Lower lobe of right lung (tissue), 2 donors: ENCODE measurements around the gene WIPF3. TPM values are rescaled to one million over a fixed set of nuclear protein-coding genes. Genes with fewer than 3 reads are reported as not detected.

Experiments used
- ATAC-seq, 2 donors: fragments of 200-7000 bp; cut with Tn5 transposase; one replicate each; pipeline ENCODE4 v1.9.1; 2020 to 2022; ENCODE audit warnings: mild to moderate bottlenecking in 2 of 2, moderate library complexity in 2 of 2
- DNase-seq: peaks from one replicate; pipeline ENCODE4 v3.0.0-alpha.2; 2020
- H3K27ac ChIP-seq: fragments of 200-600 bp; one replicate; pipeline ENCODE4 v1.8.0; 2022
- H3K27me3 ChIP-seq: fragments of 200-600 bp; one replicate; pipeline ENCODE4 v1.8.0; 2022; ENCODE audit warnings: low read depth
- H3K36me3 ChIP-seq: fragments of 200-600 bp; one replicate; pipeline ENCODE4 v1.8.0; 2022; ENCODE audit warnings: mild to moderate bottlenecking
- H3K4me1 ChIP-seq: fragments of 200-600 bp; one replicate; pipeline ENCODE4 v1.8.0; 2022
- H3K4me3 ChIP-seq: fragments of 200-600 bp; one replicate; pipeline ENCODE4 v1.8.0; 2022; ENCODE audit warnings: mild to moderate bottlenecking
- H3K9me3 ChIP-seq: fragments of 200-600 bp; one replicate; pipeline ENCODE4 v1.8.0; 2022
- intact Hi-C: fragments of 100-400 bp; cut with DNase I; formaldehyde crosslinking; loops from one replicate; pipeline ENCODE4 v1.11.0; 2022
- total RNA-seq: library from RNA; stranded (reverse); fragmentation: NEBNext Ultra II Directional; extraction: Animal tissue kit (Norgen Biotek cat#: 25700); gene quantifications from one replicate; pipeline ENCODE4 v1.2.1, GENCODE V29; 2021
- TF ChIP-seq, protein P1 (sequence below): fragments of 200-600 bp; IDR thresholded peaks from one replicate; pipeline ENCODE4 v1.8.0; 2022; ENCODE audit warnings: antibody characterized with exemption, mild to moderate bottlenecking
- donor health status: DM: no; HTN: yes; CAD: no; lungs with severe emphysema.

WIPF3 gene
- total RNA-seq, 1 donor from 2014 or later = 0.95 TPM

DNA sequence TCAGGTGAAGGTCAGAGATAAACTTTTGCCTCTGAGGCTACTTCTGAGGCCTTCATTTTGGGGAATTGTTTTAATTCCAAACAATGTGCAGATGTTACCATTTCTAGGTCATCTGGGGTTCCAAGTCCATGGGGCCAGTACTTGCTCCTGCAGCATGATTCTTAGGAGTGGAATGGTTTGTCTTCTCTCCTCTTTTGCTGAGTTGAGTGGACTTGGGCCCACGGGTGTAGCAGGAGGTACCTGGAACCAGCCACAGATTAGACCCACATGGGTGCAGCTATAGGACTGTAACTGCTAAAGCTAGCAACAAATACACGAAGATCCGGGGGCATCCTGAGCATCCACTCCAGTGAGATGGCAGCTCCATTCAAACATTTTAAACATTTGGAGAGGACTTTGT is 41.6 kb downstream of the WIPF3 start:
- TF ChIP-seq, protein P1, sequence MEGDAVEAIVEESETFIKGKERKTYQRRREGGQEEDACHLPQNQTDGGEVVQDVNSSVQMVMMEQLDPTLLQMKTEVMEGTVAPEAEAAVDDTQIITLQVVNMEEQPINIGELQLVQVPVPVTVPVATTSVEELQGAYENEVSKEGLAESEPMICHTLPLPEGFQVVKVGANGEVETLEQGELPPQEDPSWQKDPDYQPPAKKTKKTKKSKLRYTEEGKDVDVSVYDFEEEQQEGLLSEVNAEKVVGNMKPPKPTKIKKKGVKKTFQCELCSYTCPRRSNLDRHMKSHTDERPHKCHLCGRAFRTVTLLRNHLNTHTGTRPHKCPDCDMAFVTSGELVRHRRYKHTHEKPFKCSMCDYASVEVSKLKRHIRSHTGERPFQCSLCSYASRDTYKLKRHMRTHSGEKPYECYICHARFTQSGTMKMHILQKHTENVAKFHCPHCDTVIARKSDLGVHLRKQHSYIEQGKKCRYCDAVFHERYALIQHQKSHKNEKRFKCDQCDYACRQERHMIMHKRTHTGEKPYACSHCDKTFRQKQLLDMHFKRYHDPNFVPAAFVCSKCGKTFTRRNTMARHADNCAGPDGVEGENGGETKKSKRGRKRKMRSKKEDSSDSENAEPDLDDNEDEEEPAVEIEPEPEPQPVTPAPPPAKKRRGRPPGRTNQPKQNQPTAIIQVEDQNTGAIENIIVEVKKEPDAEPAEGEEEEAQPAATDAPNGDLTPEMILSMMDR = no peak
- Histone ChIP-seq H3K9me3 (no peaks in the 10 kb centered on the region), H3K4me3 (no peak overlapping the region), H3K36me3 (no peaks in the 10 kb centered on the region), H3K27ac (no peak overlapping the region), H3K27me3 (no peaks in the 10 kb centered on the region), H3K4me1 (no peaks in the 10 kb centered on the region)
- ATAC-seq = no peak
- no peak for DNase-seq
- intact Hi-C loops = no loop called here

DNA sequence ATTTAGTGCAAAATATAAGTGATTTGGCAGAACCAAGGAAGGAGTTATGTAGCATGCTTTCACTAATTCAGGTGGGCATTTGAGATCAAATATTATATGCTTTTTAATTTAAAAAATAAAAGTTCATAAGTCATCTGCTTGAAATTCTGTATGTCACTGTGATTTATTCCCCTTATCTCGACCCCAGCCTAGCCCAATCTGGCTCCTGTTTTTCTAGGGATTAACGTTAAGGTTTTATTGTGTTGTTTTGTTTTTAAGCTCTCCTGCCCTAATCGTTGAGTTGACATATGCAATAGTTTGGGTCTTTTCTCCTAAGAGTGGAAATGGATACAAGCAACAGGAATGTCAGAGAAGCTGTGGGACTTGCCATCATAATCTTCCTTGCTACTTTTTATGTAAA is 42.6 kb downstream of the WIPF3 start:
- Histone ChIP-seq H3K27me3 (peaks cover 5% of the 10 kb centered on the region), H3K27ac (no peak overlapping the region), H3K4me1 (no peaks in the 10 kb centered on the region), H3K4me3 (no peak overlapping the region), H3K9me3 (no peaks in the 10 kb centered on the region), H3K36me3 (no peaks in the 10 kb centered on the region)
- no peak for DNase-seq
- intact Hi-C loops = no loop called here
- TF ChIP-seq, protein P1 = no peak
- no peak for ATAC-seq

DNA sequence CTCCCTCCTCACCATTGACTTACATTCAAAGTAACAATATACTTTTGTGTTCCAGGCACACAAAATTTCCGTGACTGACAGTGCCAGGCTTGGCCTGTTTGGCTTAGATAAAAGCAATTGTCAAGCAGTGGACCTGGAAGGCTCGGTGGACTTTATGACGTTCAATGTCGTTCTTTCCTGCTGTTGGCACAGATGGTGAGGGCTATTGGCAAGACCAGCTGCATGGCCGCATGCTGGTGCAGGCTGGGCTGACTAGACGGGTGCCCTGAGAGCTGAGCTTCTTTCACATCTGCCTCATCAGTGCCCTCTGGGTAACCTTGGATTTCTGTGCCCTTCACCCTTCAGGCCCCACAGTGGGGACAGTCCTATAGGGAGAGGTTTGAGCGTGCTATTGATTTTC is 45.2 kb downstream of the WIPF3 start:
- TF ChIP-seq, protein P1 = no peak
- DNase-seq (no peak), ATAC-seq (no peak)
- Histone ChIP-seq H3K9me3 (no peaks in the 10 kb centered on the region), H3K36me3 (no peaks in the 10 kb centered on the region), H3K4me1 (no peaks in the 10 kb centered on the region), H3K4me3 (no peak overlapping the region), H3K27me3 (peaks cover 5% of the 10 kb centered on the region), H3K27ac (no peak overlapping the region)
- intact Hi-C loops = no loop called here

DNA sequence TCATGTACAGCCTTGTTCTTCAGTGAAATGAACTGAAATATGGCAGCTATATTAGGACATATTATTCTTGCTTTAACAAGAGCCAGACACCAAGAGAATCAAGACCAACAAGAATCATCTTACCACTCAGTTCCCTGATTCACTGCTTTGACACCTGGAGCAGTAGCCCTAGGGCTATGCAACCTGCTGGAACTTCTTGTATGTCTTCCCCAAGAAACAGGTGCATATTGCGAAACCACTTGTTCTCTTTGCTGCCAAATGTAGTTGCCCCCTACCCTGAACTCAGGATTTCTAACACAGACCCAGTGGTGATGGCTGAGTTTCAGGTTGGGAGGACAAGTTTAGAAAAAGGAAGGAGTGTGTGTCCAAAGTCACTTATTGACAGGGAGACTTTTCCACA is 46.1 kb downstream of the WIPF3 start:
- Histone ChIP-seq H3K9me3 (no peaks in the 10 kb centered on the region), H3K4me3 (no peak overlapping the region), H3K27ac (no peak overlapping the region), H3K27me3 (peaks cover 5% of the 10 kb centered on the region), H3K4me1 (no peaks in the 10 kb centered on the region), H3K36me3 (no peaks in the 10 kb centered on the region)
- DNase-seq (no peak), ATAC-seq (no peak)
- intact Hi-C loops = no loop called here
- TF ChIP-seq, protein P1 = no peak

DNA sequence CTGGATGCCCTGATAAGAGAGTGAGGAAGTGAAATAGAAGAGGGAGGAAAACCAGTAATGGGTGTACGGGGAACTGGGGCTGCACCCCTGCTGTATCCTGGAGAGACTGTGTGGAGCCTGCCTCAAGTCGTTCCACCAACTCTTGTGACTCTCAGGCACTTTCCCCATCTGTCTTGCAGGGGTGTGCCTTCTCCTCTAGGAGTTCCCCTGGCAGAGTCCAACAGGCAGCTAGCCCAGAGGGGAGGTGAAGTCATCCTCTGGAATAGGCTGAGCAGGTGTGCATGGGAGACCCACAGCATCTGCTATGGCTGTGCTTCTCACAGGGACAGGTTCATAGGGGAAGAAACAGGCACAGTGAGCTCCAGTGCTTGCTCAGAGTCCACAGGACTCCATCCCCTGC is 46.8 kb downstream of the WIPF3 start:
- Histone ChIP-seq H3K36me3 (no peaks in the 10 kb centered on the region), H3K27ac (no peak overlapping the region), H3K9me3 (no peaks in the 10 kb centered on the region), H3K4me3 (no peak overlapping the region), H3K27me3 (peaks cover 5% of the 10 kb centered on the region), H3K4me1 (no peaks in the 10 kb centered on the region)
- intact Hi-C loops = no loop called here
- DNase-seq (no peak), ATAC-seq (no peak)
- TF ChIP-seq, protein P1 = no peak

DNA sequence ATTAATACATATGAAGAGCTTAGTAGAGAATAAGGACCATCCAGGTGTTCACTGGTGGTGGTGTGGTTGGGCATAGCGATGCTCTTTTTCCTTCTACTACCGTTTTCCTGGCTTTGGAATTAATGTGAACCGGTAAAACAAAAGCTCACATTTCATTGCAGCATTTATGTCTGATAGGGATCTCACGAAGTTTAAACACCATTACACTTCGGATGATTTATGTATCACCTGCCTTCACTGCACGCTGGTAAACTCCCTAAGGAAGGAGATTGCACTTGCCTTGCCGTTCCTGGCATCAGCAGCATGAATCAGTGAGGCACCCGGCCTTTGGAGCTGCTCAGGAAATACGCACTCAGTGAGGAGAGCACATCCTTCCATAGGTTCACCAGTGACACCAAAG is 47.5 kb downstream of the WIPF3 start:
- Histone ChIP-seq H3K27me3 (peaks cover 5% of the 10 kb centered on the region), H3K27ac (no peak overlapping the region), H3K4me3 (no peak overlapping the region), H3K9me3 (no peaks in the 10 kb centered on the region), H3K36me3 (no peaks in the 10 kb centered on the region), H3K4me1 (no peaks in the 10 kb centered on the region)
- DNase-seq = no peak
- TF ChIP-seq, protein P1 = no peak
- no peak for ATAC-seq
- intact Hi-C loops = no loop called here
